Measurements from ENCODE around the gene UBB.

Gene UBB

DNA sequence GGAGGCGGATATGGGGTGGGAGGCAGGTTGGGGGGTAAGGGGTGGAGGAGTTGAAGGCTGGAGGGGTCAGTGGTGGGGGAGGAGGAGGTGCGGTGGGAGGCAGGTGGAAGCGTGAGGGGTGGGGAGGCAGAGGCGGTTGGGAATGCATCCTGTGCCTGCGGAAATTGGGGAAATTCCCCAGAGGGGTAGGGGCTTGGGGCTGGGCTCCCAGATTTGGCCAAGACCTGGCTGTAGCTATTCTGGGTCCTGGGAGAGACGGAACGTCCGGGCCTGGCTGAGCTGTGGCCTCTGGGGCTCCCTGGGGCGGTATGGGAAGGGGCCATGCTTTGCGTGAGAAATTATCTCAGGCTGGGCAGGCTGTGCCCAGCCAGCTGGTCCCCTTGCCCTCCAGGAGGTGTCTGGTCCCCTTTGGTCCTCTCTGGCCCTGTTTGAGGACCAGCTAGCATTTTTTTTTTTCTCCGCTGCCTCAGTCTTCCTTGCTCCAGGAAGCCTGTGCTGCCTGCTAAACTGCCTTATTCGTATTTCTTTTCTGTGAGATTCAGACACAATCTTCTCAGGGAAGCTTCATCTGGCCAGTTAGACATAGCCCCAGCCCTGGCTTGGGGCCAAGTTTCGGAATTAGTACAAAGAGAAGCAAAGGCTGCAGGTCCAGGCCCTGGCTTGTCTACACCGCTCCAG is 27.2 kb downstream of the UBB start:
- no peak for DNase-seq (ENCODE audit: low read depth, low spot score)
- H3K4me3 ChIP-seq (ENCODE audit: insufficient read length, low read depth), result no peak overlapping the region

GRCh38 chr17:16415031-16415924 is 34.4 kb downstream of the UBB start, which contains the start of gene TRPV2:
Gene TRPV2 (plus strand): TSS chr17:16415571. CDS start chr17:16417669, 2,098 bp downstream.
- Histone ChIP-seq H3K4me3 (ENCODE audit: insufficient read length, low read depth) (no peak within 1 kb of the TSS), H3K9me3 (ENCODE audit: insufficient read depth, low read length) (no peaks in the 10 kb centered on the region), H3K36me3 (ENCODE audit: insufficient read depth, insufficient read length, low read length) (no peaks in the 10 kb centered on the region), H3K9ac (ENCODE audit: insufficient read length, low read depth) (peak within 1 kb of the TSS; percentile 50), H3K27me3 (ENCODE audit: insufficient read depth, insufficient read length) (no peaks in the 10 kb centered on the region), H3K4me1 (ENCODE audit: insufficient read depth, insufficient read length) (peaks cover 8% of the 10 kb centered on the region)
- no peak for DNase-seq (ENCODE audit: low read depth, low spot score)
- TF ChIP-seq ZNF274 (IDR thresholded peaks at IDR 0.05; ENCODE audit: low read depth, low read length), result no peak
- TF ChIP-seq SUZ12 (IDR thresholded peaks at IDR 0.05; ENCODE audit: extremely low read depth, insufficient read depth, insufficient read length), result no peak
- TF ChIP-seq YY1 (IDR thresholded peaks at IDR 0.05; ENCODE audit: insufficient read depth, insufficient read length), result no peak

More for the DNA sequence above, 27.2 kb downstream of the UBB start:
- Histone ChIP-seq H3K9ac (ENCODE audit: insufficient read length, low read depth) (no peak overlapping the region), H3K9me3 (ENCODE audit: insufficient read depth, low read length) (no peaks in the 10 kb centered on the region), H3K27me3 (ENCODE audit: insufficient read depth, insufficient read length) (no peaks in the 10 kb centered on the region), H3K4me1 (ENCODE audit: insufficient read depth, insufficient read length) (no peaks in the 10 kb centered on the region), H3K36me3 (ENCODE audit: insufficient read depth, insufficient read length, low read length) (no peaks in the 10 kb centered on the region)
- TF ChIP-seq YY1 (IDR thresholded peaks at IDR 0.05; ENCODE audit: insufficient read depth, insufficient read length), result no peak
- TF ChIP-seq ZNF274 (IDR thresholded peaks at IDR 0.05; ENCODE audit: low read depth, low read length), result no peak
- TF ChIP-seq SUZ12 (IDR thresholded peaks at IDR 0.05; ENCODE audit: extremely low read depth, insufficient read depth, insufficient read length), result no peak

DNA sequence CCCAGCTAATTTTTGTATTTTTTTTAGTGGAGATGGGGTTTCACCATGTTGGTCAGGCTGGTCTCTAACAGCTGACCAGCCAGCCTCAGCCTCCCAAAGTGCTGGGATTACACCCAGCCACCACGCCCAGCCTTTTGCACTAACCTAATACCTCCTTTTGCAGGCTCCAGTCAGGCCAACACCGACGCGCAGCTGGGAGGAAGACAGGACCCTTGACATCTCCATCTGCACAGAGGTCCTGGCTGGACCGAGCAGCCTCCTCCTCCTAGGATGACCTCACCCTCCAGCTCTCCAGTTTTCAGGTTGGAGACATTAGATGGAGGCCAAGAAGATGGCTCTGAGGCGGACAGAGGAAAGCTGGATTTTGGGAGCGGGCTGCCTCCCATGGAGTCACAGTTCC is 36.5 kb downstream of the UBB start:
- Histone ChIP-seq H3K4me3 (ENCODE audit: insufficient read length, low read depth) (no peak overlapping the region), H3K27me3 (ENCODE audit: insufficient read depth, insufficient read length) (no peaks in the 10 kb centered on the region), H3K9ac (ENCODE audit: insufficient read length, low read depth) (no peak overlapping the region), H3K36me3 (ENCODE audit: insufficient read depth, insufficient read length, low read length) (no peaks in the 10 kb centered on the region), H3K4me1 (ENCODE audit: insufficient read depth, insufficient read length) (peaks cover 8% of the 10 kb centered on the region), H3K9me3 (ENCODE audit: insufficient read depth, low read length) (no peaks in the 10 kb centered on the region)
- TF ChIP-seq SUZ12 (IDR thresholded peaks at IDR 0.05; ENCODE audit: extremely low read depth, insufficient read depth, insufficient read length) (no peak), ZNF274 (IDR thresholded peaks at IDR 0.05; ENCODE audit: low read depth, low read length) (no peak), YY1 (IDR thresholded peaks at IDR 0.05; ENCODE audit: insufficient read depth, insufficient read length) (no peak)
- DNase-seq (ENCODE audit: low read depth, low spot score), result no peak

- no peak overlapping the region for H3K9ac ChIP-seq (ENCODE audit: insufficient read length, low read depth)
- H3K4me1 ChIP-seq (ENCODE audit: insufficient read depth, insufficient read length), result peaks cover 8% of the 10 kb centered on the region
- no peak for DNase-seq (ENCODE audit: low read depth, low spot score)
- H3K4me3 ChIP-seq (ENCODE audit: insufficient read length, low read depth), result no peak overlapping the region
- H3K9me3 ChIP-seq (ENCODE audit: insufficient read depth, low read length), result no peaks in the 10 kb centered on the region
- TF ChIP-seq SUZ12 (IDR thresholded peaks at IDR 0.05; ENCODE audit: extremely low read depth, insufficient read depth, insufficient read length) (no peak), YY1 (IDR thresholded peaks at IDR 0.05; ENCODE audit: insufficient read depth, insufficient read length) (no peak), ZNF274 (IDR thresholded peaks at IDR 0.05; ENCODE audit: low read depth, low read length) (no peak)
- no peaks in the 10 kb centered on the region for H3K27me3 ChIP-seq (ENCODE audit: insufficient read depth, insufficient read length)
- no peaks in the 10 kb centered on the region for H3K36me3 ChIP-seq (ENCODE audit: insufficient read depth, insufficient read length, low read length)
Observed at GRCh38 chr17:16417896-16418684, 37.2 kb downstream of the UBB start.

GRCh38 chr17:16418685-16419068 is 37.8 kb downstream of the UBB start:
- H3K9me3 ChIP-seq (ENCODE audit: insufficient read depth, low read length), result no peaks in the 10 kb centered on the region
- no peak for TF ChIP-seq YY1 (IDR thresholded peaks at IDR 0.05; ENCODE audit: insufficient read depth, insufficient read length)
- no peak for TF ChIP-seq SUZ12 (IDR thresholded peaks at IDR 0.05; ENCODE audit: extremely low read depth, insufficient read depth, insufficient read length)
- no peak for TF ChIP-seq ZNF274 (IDR thresholded peaks at IDR 0.05; ENCODE audit: low read depth, low read length)
- DNase-seq (ENCODE audit: low read depth, low spot score), result no peak
- no peak overlapping the region for H3K4me3 ChIP-seq (ENCODE audit: insufficient read length, low read depth)
- H3K36me3 ChIP-seq (ENCODE audit: insufficient read depth, insufficient read length, low read length), result no peaks in the 10 kb centered on the region
- no peak overlapping the region for H3K9ac ChIP-seq (ENCODE audit: insufficient read length, low read depth)
- peaks cover 10% of the 10 kb centered on the region for H3K4me1 ChIP-seq (ENCODE audit: insufficient read depth, insufficient read length)
- no peaks in the 10 kb centered on the region for H3K27me3 ChIP-seq (ENCODE audit: insufficient read depth, insufficient read length)

GRCh38 chr17:16419074-16419928 is 38.4 kb downstream of the UBB start:
- Histone ChIP-seq H3K4me1 (ENCODE audit: insufficient read depth, insufficient read length) (peaks cover 10% of the 10 kb centered on the region), H3K36me3 (ENCODE audit: insufficient read depth, insufficient read length, low read length) (no peaks in the 10 kb centered on the region), H3K4me3 (ENCODE audit: insufficient read length, low read depth) (no peak overlapping the region), H3K9me3 (ENCODE audit: insufficient read depth, low read length) (no peaks in the 10 kb centered on the region), H3K27me3 (ENCODE audit: insufficient read depth, insufficient read length) (no peaks in the 10 kb centered on the region), H3K9ac (ENCODE audit: insufficient read length, low read depth) (no peak overlapping the region)
- TF ChIP-seq ZNF274 (IDR thresholded peaks at IDR 0.05; ENCODE audit: low read depth, low read length) (no peak), SUZ12 (IDR thresholded peaks at IDR 0.05; ENCODE audit: extremely low read depth, insufficient read depth, insufficient read length) (no peak), YY1 (IDR thresholded peaks at IDR 0.05; ENCODE audit: insufficient read depth, insufficient read length) (no peak)
- no peak for DNase-seq (ENCODE audit: low read depth, low spot score)
